SJSA1 (cell line): ENCODE data around the gene WNT7A. TPM values are rescaled to one million over a fixed set of nuclear protein-coding genes. Genes with fewer than 3 reads are reported as not detected.
A peak's percentile ranks its signal among the peaks of the same experiment; 100 is the strongest.
"Not testable (repeated sequence)": the region's sequence is repeated elsewhere in the genome, so short reads cannot be mapped to it uniquely, and the experiment has no call there.

Experiments used
- DNase-seq, 2 experiments: peaks; one replicate each; pipeline ENCODE4 v3.0.0-alpha.2; 2015 to 2020; ENCODE audit warnings: low spot score in 2 of 2, low read depth in 1 of 2
- H3K27ac ChIP-seq: fragments of 250-450 bp; sonication (Bioruptor Pico); 2 replicates; pipeline ENCODE4 v1.5.1; 2020; ENCODE audit warnings: mild to moderate bottlenecking, moderate library complexity
- H3K27me3 ChIP-seq: fragments of 250-450 bp; sonication (Bioruptor Pico); replicated peaks from 2 replicates; pipeline ENCODE4 v1.5.1; 2020; ENCODE audit warnings: mild to moderate bottlenecking, moderate library complexity
- H3K36me3 ChIP-seq: fragments of 250-450 bp; sonication (Bioruptor Pico); 2 replicates; pipeline ENCODE4 v1.5.1; 2020; ENCODE audit warnings: mild to moderate bottlenecking
- H3K4me1 ChIP-seq: fragments of 250-450 bp; sonication (Bioruptor Pico); replicated peaks from 2 replicates; pipeline ENCODE4 v1.6.1; 2021; ENCODE audit warnings: mild to moderate bottlenecking
- H3K4me3 ChIP-seq: fragments of 250-450 bp; sonication (Bioruptor Pico); 2 replicates; pipeline ENCODE4 v1.5.1; 2020; ENCODE audit warnings: mild to moderate bottlenecking
- H3K9me3 ChIP-seq: fragments of 250-450 bp; sonication (Bioruptor Pico); replicated peaks from 2 replicates; pipeline ENCODE4 v1.5.1; 2020; ENCODE audit warnings: mild to moderate bottlenecking
- total RNA-seq: library from RNA; depleted of rRNA; stranded (reverse); fragments of >200 nt; shearing (Covaris generic); gene quantifications from 2 replicates; pipeline ENCODE4 v1.2.3, GENCODE V29; 2014; rRNA removed

The WNT7A gene
- total RNA-seq, result not detected in 2 replicates

DNA sequence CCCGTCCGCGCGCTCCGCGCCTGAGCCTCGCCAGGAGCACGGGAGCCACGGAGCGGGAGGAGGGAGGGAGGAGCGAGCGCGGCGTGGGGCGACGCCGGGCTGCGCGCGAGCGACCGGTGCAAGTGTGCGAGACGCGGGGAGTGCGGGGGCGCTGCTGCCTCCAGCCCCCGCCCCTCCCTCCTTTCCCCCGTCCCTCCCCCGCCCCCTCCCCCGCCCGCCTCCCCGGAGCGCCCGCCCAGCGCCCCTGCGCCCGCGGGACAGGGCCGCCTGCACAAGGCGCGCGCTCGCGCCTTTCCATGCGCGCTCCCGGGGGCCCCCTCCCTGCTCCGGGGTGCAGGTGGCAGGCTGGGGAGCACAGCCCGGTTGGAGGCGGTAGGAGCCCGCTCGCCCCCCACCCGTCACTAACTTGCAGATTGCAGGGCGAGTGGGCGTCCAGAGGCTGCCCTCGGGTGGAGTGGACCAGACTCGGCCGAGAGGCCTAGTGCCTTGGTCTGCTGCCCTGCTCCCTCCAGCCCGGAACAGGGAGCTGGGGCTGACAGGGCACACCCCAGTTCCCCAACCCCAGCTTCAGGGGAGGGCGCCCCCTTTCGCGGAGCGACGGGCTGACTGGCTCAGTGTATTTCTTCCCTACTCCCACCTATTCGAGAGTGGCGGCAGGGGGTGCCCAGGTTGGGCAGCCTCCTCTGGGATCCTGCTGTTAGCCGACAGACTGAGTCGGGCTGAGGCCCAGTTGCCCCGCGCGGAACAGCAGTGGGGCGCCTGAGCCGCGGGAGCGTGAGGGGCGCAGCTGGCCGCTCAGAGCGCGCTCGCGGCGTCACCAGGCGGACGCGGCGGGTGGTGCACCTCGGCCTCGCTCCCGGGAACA is at the start of gene WNT7A:
WNT7A (minus strand) TSS at position 126 of the 865 bp plus-strand sequence. CDS start 255 bp downstream, outside the sequence.
- H3K9me3 ChIP-seq, result no peaks in the 10 kb centered on the region
- no peaks in the 10 kb centered on the region for H3K36me3 ChIP-seq
- no peak for DNase-seq
- H3K4me1 ChIP-seq, result no peaks in the 10 kb centered on the region; the same call in 1 of the 2 replicates
- peaks cover 57% of the 10 kb centered on the region for H3K27me3 ChIP-seq
- H3K4me3 ChIP-seq, result no peak within 1 kb of the TSS
- no peak within 1 kb of the TSS for H3K27ac ChIP-seq

DNA sequence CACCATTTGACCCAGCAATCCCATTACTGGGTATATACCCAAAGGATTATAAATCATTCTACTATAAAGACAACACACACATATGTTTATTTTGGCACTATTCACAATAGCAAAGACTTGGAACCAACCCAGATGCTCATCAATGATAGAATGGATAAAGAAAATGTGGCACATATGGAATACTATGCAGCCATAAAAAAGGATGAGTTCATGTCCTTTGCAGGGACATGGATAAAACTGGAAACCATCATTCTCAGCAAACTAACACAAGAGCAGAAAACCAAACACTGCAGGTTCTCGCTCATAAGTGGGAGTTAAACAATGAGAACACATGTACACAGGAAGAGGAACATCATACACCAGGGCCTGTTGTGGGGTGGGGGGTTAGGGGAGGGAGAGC is 48.9 kb upstream of the WNT7A start:
- H3K9me3 ChIP-seq, H3K27ac ChIP-seq, H3K36me3 ChIP-seq, H3K4me1 ChIP-seq, H3K4me3 ChIP-seq, H3K27me3 ChIP-seq, DNase-seq: not testable (repeated sequence)

DNA sequence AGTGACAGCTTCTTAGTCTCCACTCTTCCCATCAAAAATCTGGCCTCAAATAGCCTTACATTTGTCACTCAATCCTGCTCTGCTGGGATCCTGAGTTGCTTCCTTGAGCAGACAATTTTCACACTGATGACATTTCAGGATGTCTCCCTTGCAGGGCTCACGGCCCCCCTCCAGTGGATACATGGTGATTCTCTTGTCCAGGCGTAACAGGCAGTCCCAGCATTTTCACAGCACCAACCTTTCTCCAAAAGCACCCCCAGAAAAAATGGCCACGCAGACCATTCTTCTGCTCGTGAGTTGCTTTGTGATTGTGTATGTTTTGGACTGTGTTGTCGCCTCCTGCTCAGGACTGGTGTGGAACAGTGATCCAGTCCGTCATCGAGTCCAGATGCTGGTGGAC is 47.4 kb upstream of the WNT7A start:
- no peaks in the 10 kb centered on the region for H3K27me3 ChIP-seq
- no peaks in the 10 kb centered on the region for H3K4me1 ChIP-seq
- no peaks in the 10 kb centered on the region for H3K36me3 ChIP-seq
- H3K27ac ChIP-seq, result no peak overlapping the region
- no peak for DNase-seq
- H3K4me3 ChIP-seq, result no peak overlapping the region
- H3K9me3 ChIP-seq, result no peaks in the 10 kb centered on the region

DNA sequence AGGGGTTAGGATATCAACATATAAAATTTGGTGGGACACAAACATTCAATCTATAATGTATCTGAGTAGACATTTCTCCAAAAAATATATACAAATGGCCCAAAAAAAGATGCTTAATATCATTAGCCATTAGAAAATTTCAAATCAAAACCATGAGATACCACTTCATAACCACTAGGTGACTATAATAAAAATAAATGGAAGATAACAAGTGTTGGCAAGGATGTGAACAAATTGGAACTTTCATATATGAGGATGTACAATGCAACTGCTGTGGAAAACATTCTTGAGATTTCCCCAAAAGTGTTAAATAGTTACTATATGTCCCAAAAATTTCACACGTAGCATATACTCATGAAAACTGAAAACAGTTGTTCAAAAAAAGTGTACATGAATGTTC is 36.5 kb upstream of the WNT7A start:
- H3K4me3 ChIP-seq, result no peak overlapping the region
- no peak for DNase-seq
- H3K27ac ChIP-seq, result no peak overlapping the region
- H3K36me3 ChIP-seq, result no peaks in the 10 kb centered on the region
- H3K9me3 ChIP-seq, result no peaks in the 10 kb centered on the region
- H3K27me3 ChIP-seq, result no peaks in the 10 kb centered on the region
- no peaks in the 10 kb centered on the region for H3K4me1 ChIP-seq

DNA sequence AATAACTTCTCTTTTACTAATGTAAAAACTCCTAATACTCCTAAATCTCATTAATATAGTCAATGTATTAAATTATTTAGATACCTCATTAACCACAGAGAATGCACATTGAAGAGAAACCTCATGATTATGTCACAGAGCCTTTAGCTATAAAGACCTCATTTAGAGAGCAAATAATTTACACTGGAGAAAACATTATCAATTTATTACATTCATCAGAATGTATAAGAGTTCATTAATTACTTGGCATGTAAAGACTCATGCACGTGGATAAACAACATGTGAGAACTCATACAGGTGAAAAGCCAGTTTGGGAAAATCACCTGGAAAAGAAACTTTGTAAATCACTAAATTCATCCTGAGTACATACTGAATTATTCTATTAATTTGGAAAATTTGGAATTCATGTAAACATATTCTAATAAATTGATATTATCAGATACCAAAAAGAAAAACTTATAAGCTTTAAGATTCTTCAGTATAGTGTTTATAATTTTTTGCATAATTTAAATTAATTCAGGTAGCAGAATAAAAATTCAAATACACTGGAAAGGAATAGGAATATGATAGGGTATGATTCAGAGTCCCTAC is 22.9 kb upstream of the WNT7A start:
- Histone ChIP-seq H3K4me3 (no peak overlapping the region), H3K4me1 (no peaks in the 10 kb centered on the region), H3K36me3 (no peaks in the 10 kb centered on the region), H3K27me3 (no peaks in the 10 kb centered on the region; the same call in 1 of the 2 replicates), H3K27ac (no peak overlapping the region), H3K9me3 (no peaks in the 10 kb centered on the region)
- no peak for DNase-seq

DNA sequence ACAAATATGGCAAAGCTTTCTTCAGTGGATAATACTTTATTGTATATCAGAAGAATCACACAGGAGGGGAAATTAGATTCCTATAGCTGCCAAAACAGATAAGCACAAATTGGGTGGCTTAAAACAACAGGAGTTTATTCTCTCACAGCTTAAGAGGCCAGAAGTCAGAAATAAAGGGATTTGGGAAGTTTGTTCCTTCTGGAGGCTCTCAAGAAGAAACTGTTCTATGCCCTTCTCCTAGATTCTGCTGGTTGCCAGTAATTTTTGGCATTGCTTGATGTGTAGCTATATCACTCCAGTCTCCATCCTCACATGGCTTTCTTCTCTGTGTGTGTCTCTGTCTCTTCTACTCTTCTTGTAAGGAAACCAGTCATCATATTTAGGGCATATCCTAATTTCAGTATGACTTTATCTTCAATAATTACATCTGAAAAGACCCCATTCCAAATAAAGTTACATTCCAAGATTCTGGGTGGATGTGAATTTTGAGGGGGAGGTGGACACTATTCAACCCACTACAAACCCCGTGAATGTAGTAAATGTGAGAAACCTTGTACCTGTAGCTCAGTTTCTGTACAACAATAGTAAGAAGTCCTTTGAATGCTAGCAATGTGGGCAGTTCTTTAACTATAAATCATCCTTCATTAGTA is 22.2 kb upstream of the WNT7A start:
- Histone ChIP-seq H3K27ac (no peak overlapping the region), H3K4me3 (no peak overlapping the region)
- no peak for DNase-seq

DNA sequence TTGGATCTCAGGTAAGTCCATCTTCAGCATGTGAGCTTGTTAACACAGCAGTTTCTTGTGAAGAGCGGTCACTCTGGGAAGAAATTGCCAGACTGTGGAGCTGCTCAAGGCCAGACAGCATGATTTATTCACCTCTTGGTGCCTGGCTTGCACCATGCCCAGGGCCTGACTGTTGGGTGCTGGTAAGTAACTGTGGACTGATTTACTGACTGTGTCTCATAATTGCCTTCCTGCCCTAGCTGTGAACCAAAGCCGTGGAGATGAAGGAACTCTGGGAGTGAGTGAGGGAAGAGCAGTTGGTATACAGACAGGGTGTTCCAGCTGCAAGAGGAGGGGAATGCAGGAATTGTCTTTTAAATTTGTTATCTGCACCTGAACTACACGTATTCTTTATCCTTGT is 18.5 kb upstream of the WNT7A start:
- Histone ChIP-seq H3K27me3 (peaks cover 18% of the 10 kb centered on the region), H3K36me3 (no peaks in the 10 kb centered on the region), H3K4me1 (peaks cover 14% of the 10 kb centered on the region), H3K4me3 (no peak overlapping the region), H3K9me3 (no peaks in the 10 kb centered on the region; the same call in none of the 2 replicates), H3K27ac (no peak overlapping the region)
- no peak for DNase-seq

More for the DNA sequence above, 22.2 kb upstream of the WNT7A start:
- H3K4me1 ChIP-seq, result no peaks in the 10 kb centered on the region
- H3K36me3 ChIP-seq, result no peaks in the 10 kb centered on the region
- H3K9me3 ChIP-seq, result no peaks in the 10 kb centered on the region
- no peaks in the 10 kb centered on the region; the same call in 1 of the 2 replicates for H3K27me3 ChIP-seq

DNA sequence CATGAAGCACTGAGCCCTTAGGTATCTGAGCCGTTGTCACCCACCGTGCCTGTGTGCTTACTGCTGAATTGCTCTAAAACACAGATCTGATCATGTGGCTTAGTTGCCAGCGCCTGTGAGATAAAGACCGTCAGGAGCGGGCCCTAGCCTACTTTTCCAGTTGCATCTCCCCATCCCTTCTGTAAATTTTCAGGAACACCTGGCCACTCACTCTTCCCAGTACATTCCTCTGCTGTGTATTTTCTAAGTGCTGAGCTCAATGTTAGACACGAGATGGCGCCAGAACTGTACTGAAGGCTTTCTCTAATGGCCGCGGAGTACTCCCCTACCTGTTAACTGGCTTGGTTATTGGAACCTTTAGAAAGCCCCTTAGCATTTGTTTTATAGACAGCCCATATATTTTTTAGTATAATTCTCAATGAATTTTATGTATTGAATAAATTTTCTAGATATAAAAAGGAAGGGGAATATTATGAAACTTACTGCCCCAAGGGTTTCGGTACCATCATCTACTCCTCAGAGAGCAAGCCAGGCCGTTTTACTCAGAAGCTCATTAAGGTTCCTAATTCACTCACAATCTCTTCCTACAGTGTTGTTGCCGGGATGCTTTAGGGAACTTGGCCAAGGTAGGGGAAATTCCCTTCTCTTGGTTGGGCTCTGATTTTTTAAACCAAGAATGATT is 16.7 kb upstream of the WNT7A start:
- no peaks in the 10 kb centered on the region for H3K36me3 ChIP-seq
- no peak overlapping the region for H3K27ac ChIP-seq
- H3K4me3 ChIP-seq, result no peak overlapping the region; the same call in 1 of the 2 replicates
- H3K27me3 ChIP-seq, result peaks cover 18% of the 10 kb centered on the region
- no peaks in the 10 kb centered on the region; the same call in none of the 2 replicates for H3K9me3 ChIP-seq
- H3K4me1 ChIP-seq, result peaks cover 14% of the 10 kb centered on the region
- DNase-seq, result peak in 1 of 2 experiments; percentile 26

DNA sequence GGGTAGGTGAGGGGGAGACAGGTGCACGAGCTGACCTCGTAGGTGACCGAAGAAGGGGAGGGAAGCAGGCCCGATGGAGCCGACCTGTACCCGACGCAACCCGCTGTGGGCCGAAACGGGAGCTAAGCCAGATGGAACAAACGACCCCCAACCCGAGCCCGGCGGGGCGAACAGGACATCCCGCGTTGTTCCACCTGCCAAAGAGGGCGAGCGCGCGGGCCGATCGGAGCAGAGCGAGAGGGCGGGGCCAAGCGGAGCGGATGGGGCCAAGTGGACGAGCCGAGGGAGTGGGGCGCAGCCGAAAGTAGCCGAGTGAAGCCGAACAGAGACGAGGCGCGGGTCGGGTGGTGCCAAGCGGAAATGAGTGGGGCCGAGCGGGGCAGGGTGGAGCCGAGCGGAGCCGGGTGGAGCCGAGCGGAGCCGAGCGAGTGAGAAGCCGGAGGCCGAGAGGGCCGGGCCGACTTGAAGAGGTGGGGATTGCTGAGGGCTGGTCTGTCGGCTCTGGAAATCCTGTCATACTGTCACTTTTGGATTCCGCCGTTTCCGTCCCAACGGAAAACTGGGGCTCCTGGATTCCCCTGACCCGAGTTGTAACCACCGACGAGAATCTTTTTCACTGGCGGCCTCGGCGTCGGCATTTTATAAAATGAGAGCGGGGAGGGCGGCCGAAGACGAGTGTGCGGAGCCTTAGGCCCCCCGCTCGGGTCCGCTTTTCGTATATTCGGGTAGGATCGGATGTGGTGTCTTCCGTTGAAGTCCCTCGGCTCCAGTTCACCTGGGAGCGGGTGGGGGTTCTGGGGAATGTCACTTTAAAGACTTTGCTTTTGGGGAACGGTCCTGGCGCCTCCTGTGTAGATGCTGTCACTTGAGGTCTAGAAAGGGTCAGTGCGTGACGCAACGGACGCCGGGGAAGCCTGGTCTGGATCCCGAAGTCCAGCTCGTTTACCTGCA is 15.6 kb upstream of the WNT7A start:
- Histone ChIP-seq H3K4me1 (peaks cover 14% of the 10 kb centered on the region), H3K27ac (no peak overlapping the region), H3K27me3 (peaks cover 18% of the 10 kb centered on the region), H3K9me3 (no peaks in the 10 kb centered on the region; the same call in none of the 2 replicates), H3K4me3 (peak overlapping the region; percentile 38), H3K36me3 (no peaks in the 10 kb centered on the region)
- peak; percentile 64 to 87 for DNase-seq

DNA sequence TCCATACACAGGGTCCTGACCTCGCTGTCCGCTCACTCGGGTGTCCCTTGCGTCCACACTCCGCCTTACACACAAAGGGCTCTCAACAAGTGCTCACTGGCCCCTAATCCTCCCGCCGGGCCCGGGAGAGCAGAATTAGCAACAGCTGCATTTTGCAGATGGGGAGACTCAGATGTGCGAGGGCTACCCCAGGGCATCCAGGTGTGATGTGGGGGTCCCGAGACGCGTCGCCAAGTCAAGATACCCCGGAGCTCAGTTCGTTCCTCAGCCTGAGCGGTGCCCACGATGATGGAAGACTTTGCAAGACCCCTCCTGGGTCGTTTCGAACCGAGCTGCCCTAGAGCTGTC is 14.9 kb upstream of the WNT7A start:
- no peaks in the 10 kb centered on the region for H3K36me3 ChIP-seq
- peaks cover 14% of the 10 kb centered on the region for H3K4me1 ChIP-seq
- no peak for DNase-seq
- H3K4me3 ChIP-seq, result peak overlapping the region; percentile 38; the same call in 1 of the 2 replicates
- H3K27ac ChIP-seq, result no peak overlapping the region
- H3K9me3 ChIP-seq, result no peaks in the 10 kb centered on the region; the same call in none of the 2 replicates
- peaks cover 18% of the 10 kb centered on the region for H3K27me3 ChIP-seq

DNA sequence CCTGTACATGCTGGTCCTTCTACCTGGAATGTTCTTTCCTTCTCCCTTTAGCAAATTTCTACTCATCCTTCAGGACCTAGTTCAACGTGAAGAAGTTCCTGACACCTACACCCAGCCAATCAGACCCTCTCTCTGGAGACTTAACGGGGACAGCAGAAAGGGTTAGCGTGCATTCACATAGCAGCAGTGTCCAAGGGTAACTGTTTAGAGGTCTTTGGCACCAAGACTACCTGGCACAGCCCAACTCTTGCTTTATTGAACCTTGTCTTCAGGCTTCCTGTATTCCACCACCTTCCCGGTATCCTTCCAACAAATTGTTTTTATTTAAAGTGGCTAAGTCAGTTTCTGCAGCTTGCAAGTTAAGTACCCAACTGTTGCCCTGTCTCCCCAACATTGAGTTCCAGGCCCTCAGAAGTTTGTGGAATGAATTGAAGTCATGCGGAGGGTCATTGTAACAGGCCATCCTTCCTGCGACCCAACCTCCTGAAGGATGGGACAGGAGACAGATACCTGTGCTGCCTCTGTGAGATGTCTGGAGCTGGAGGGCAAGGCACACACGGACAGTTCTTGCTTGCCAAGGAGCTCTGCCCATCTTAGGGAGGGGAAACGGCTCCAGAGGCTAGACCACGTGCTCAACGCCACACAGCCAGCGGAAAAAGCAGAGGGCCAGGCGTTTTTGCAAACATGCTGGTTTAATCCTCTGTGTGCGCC is 14.4 kb upstream of the WNT7A start:
- H3K4me3 ChIP-seq, result no peak overlapping the region
- peaks cover 14% of the 10 kb centered on the region for H3K4me1 ChIP-seq
- H3K36me3 ChIP-seq, result no peaks in the 10 kb centered on the region
- no peaks in the 10 kb centered on the region; the same call in none of the 2 replicates for H3K9me3 ChIP-seq
- no peak for DNase-seq
- H3K27me3 ChIP-seq, result peaks cover 18% of the 10 kb centered on the region
- no peak overlapping the region for H3K27ac ChIP-seq

DNA sequence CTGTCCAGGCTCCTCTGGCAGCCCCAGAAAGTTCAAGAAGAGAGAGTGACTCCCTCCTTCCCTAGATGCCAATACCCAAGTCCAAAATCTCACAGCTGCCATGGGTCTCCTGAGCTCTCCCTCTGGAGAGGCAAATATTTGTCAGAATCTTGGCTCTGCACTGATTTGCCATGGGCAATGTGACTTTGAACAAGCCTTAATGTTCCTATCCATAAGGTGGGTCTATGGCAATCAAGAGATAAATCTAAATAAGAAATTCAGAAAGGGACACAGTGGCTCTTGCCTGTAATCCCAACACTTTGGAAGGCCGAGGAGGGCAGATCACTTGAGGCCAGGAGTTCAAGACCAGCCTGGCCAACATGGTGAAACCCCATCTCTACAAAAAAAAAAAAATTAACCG is 12.4 kb upstream of the WNT7A start:
- no peak for DNase-seq
- H3K4me1 ChIP-seq, result peaks cover 14% of the 10 kb centered on the region
- no peak overlapping the region for H3K27ac ChIP-seq
- H3K9me3 ChIP-seq, result no peaks in the 10 kb centered on the region; the same call in none of the 2 replicates
- H3K27me3 ChIP-seq, result peaks cover 18% of the 10 kb centered on the region
- H3K36me3 ChIP-seq, result no peaks in the 10 kb centered on the region
- H3K4me3 ChIP-seq, result no peak overlapping the region
